Tibial artery (tissue), 4 donors: Measurements from ENCODE around the gene ADAMTS7.
A peak's percentile ranks its signal among the peaks of the same experiment; 100 is the strongest.

Source experiments
- DNase-seq, 2 donors: peaks; one replicate each; pipeline ENCODE4 v3.0.0-alpha.2; 2019
- H3K27ac ChIP-seq, 2 donors: fragments of 200-600 bp; sonication (generic) in 1 of 2; 1 replicate in 1 of 2; 2 replicates in 1 of 2; pipeline ENCODE4 v1.5.1; 2018 to 2019; ENCODE audit warnings: mild to moderate bottlenecking in 1 of 2
- H3K27me3 ChIP-seq, 2 donors: fragments of 200-600 bp; sonication (generic) in 1 of 2; one replicate each; pipeline versions ENCODE4 v1.5.1 to v1.6.0; 2016 to 2019
- H3K36me3 ChIP-seq, 3 donors: fragments of 200-600 bp; sonication (generic) in 2 of 3; one replicate each; pipeline ENCODE4 v1.5.1; 2016 to 2019; ENCODE audit warnings: mild to moderate bottlenecking in 2 of 3
- H3K4me1 ChIP-seq, 4 donors: fragments of 200-600 bp; sonication (generic) in 2 of 4; 1 replicate in 3 of 4; 2 replicates in 1 of 4; pipeline ENCODE4 v1.5.1; 2016 to 2019
- H3K4me3 ChIP-seq, 2 donors: fragments of 200-600 bp; sonication (generic) in 1 of 2; 1 replicate in 1 of 2; 2 replicates in 1 of 2; pipeline ENCODE4 v1.5.1; 2018 to 2019; ENCODE audit warnings: mild to moderate bottlenecking in 2 of 2
- H3K9me3 ChIP-seq, 3 donors: fragments of 200-600 bp; sonication (generic) in 1 of 3; one replicate each; pipeline ENCODE4 v1.5.1; 2016 to 2019
- CTCF ChIP-seq, 2 experiments: fragments of 200-600 bp in 1 of 2; fragments of 450-650 bp in 1 of 2; IDR thresholded peaks; one replicate each; pipeline ENCODE4 v1.5.1; 2017 to 2019; ENCODE audit warnings: antibody characterized with exemption in 2 of 2, mild to moderate bottlenecking in 1 of 2, moderate library complexity in 1 of 2
- intact Hi-C: fragments of 100-400 bp; cut with DNase I; formaldehyde crosslinking; loops from one replicate; pipeline ENCODE4 v1.15.0; 2023; ENCODE audit warnings: low total_unique reads

The ADAMTS7 gene

GRCh38 chr15:78811124-78811824, at the start of gene ADAMTS7:
Gene ADAMTS7, minus strand, starts transcription at chr15:78811464. Its CDS starts 244 bp downstream, at chr15:78811220.
- Histone ChIP-seq H3K27ac (peak within 1 kb of the TSS; percentile 73 to 81), H3K4me3 (peak within 1 kb of the TSS; percentile 64 to 80), H3K36me3 (no peaks in the 10 kb centered on the region), H3K9me3 (no peaks in the 10 kb centered on the region), H3K27me3 (no peaks in the 10 kb centered on the region), H3K4me1 (peaks cover 0 to 23% (median 16%) of the 10 kb centered on the region in 4 donors)
- intact Hi-C loops = loop anchor here (5.0 kb wide), 1 partner anchor 46 kb away; no protein-coding TSS in a partner anchor
- TF ChIP-seq CTCF (IDR thresholded peaks at IDR 0.05) = peak; percentile 57 to 64
- peak; percentile 58 to 84 for DNase-seq

- peak; percentile 65 to 78 for DNase-seq
- intact Hi-C loops = loop anchor here (5.0 kb wide), 1 partner anchor 48 kb away; the partner anchor contains the start of gene ADAMTS7
Measured at GRCh38 chr15:78859971-78860719, 48.9 kb upstream of the ADAMTS7 start.

GRCh38 chr15:78855746-78856145, 44.5 kb upstream of the ADAMTS7 start:
- no peak for TF ChIP-seq CTCF (IDR thresholded peaks at IDR 0.05)
- Histone ChIP-seq H3K27me3 (no peaks in the 10 kb centered on the region), H3K36me3 (no peaks in the 10 kb centered on the region), H3K27ac (peak overlapping the region; percentile 52 to 56), H3K4me3 (no peak overlapping the region), H3K9me3 (no peaks in the 10 kb centered on the region), H3K4me1 (peaks cover 0 to 29% (median 7%) of the 10 kb centered on the region in 4 donors)
- DNase-seq = no peak
- intact Hi-C loops = loop anchor here (5.0 kb wide), 1 partner anchor 43 kb away; the partner anchor contains the start of gene ADAMTS7

More at GRCh38 chr15:78859971-78860719, 48.9 kb upstream of the ADAMTS7 start:
- peak; percentile 39 to 62 for TF ChIP-seq CTCF (IDR thresholded peaks at IDR 0.05)
- peak overlapping the region; percentile 53 to 54 for H3K4me3 ChIP-seq
- no peaks in the 10 kb centered on the region for H3K9me3 ChIP-seq
- H3K36me3 ChIP-seq = no peaks in the 10 kb centered on the region
- peaks cover 0 to 26% (median 7%) of the 10 kb centered on the region in 4 donors for H3K4me1 ChIP-seq
- peak overlapping the region; percentile 64 to 84 for H3K27ac ChIP-seq
- no peaks in the 10 kb centered on the region for H3K27me3 ChIP-seq

- Histone ChIP-seq H3K4me1 (peaks cover 0 to 25% (median 7%) of the 10 kb centered on the region in 4 donors), H3K27ac (peak overlapping the region in 1 of 2 donors; percentile 36), H3K36me3 (no peaks in the 10 kb centered on the region), H3K27me3 (no peaks in the 10 kb centered on the region), H3K9me3 (no peaks in the 10 kb centered on the region), H3K4me3 (no peak overlapping the region)
- intact Hi-C loops = loop anchor here (5.0 kb wide), 1 partner anchor 43 kb away; the partner anchor contains the start of gene ADAMTS7
- no peak for DNase-seq
- TF ChIP-seq CTCF (IDR thresholded peaks at IDR 0.05) = no peak
Measured at GRCh38 chr15:78854833-78855372, 43.6 kb upstream of the ADAMTS7 start.

- no peak overlapping the region for H3K4me3 ChIP-seq
- no peaks in the 10 kb centered on the region for H3K27me3 ChIP-seq
- no peaks in the 10 kb centered on the region for H3K36me3 ChIP-seq
- H3K4me1 ChIP-seq = peaks cover 0 to 15% (median 2%) of the 10 kb centered on the region in 4 donors
- H3K9me3 ChIP-seq = no peaks in the 10 kb centered on the region
- peak in 1 of 2 donors; percentile 16 for DNase-seq
- H3K27ac ChIP-seq = no peak overlapping the region
- intact Hi-C loops = no loop called here
- no peak for TF ChIP-seq CTCF (IDR thresholded peaks at IDR 0.05)
Measured at GRCh38 chr15:78853500-78853899, 42.2 kb upstream of the ADAMTS7 start.
